ENCODE measurements around the gene FOXI3. TPM values are rescaled to one million over a fixed set of nuclear protein-coding genes. Genes with fewer than 3 reads are reported as not detected.

Gene FOXI3
- total and polyA plus RNA-seq, 9 of the 15 experiments (the other 6 are each of a cell fraction or from before 2014, with no cell fraction given) = not detected

DNA sequence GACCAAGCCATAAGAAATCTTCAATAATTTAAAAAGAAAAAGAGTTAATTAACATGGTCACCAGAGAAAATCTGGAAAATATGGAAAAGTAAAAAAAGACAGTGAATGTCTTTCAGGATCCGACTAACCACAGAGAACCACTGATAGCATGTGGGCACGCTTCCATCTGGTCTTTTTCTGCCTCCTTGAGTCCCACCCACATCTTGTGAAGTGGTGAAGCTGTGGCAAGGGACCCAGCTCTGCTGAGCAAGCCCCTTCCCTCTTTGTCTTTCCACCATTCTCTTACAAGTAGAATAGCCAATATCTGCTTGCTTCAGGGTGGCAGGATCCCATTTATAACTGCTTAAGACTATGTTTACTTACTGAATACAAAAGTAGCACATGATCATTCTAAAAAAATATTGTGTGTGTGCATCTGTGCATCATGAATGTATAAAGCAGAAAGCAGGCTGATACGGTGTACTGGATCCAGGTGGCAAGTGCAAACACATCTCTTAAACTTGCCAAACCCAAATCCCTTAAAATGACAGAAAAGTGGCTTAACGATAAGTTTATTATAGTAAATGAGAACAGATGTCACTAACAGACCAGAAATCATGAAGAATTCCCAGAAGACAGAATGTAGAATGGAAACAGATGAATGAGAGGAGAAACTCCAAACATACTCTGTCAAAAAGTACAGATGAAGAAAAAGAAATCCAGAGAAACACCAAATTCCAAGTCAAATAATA, 52.3 kb downstream of the FOXI3 start:
- H2AFZ ChIP-seq (ENCODE audit: low read depth, low read length) = no peak overlapping the region
- CTCF ChIA-PET (ENCODE audit: low intra/inter-chr PET ratio) = no interaction called here
- H3K9me1 ChIP-seq (ENCODE audit: control insufficient read depth, insufficient read depth, low read length) = no peaks in the 10 kb centered on the region
- BruUV-seq (replicated peaks) = no TSS peak
- no peak for DNase-seq (ENCODE audit: extremely low read depth in 1 of 4, low spot score in 3 of 4)
- no peak overlapping the region for H3K27ac ChIP-seq (ENCODE audit: extremely low read depth, low read depth, low read length)
- TF ChIP-seq, protein P1, sequence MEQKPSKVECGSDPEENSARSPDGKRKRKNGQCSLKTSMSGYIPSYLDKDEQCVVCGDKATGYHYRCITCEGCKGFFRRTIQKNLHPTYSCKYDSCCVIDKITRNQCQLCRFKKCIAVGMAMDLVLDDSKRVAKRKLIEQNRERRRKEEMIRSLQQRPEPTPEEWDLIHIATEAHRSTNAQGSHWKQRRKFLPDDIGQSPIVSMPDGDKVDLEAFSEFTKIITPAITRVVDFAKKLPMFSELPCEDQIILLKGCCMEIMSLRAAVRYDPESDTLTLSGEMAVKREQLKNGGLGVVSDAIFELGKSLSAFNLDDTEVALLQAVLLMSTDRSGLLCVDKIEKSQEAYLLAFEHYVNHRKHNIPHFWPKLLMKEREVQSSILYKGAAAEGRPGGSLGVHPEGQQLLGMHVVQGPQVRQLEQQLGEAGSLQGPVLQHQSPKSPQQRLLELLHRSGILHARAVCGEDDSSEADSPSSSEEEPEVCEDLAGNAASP (IDR thresholded peaks at IDR 0.05) = no peak
- TF ChIP-seq ZC3H4 (CRISPR knock-in tag; IDR thresholded peaks at IDR 0.05; ENCODE audit: borderline replicate concordance) (no peak), TFAM (CRISPR knock-in tag; conservative IDR thresholded peaks at IDR 0.05) (no peak), ETV5 (CRISPR knock-in tag; IDR thresholded peaks at IDR 0.05; ENCODE audit: low read depth) (no peak), PRMT5 (CRISPR knock-in tag; IDR thresholded peaks at IDR 0.05) (no peak), COPS2 (conservative IDR thresholded peaks at IDR 0.05) (no peak), SMARCA4 (IDR thresholded peaks at IDR 0.05) (no peak), TEAD2 (tag; IDR thresholded peaks at IDR 0.05) (no peak)
- TF ChIP-seq, protein P2, sequence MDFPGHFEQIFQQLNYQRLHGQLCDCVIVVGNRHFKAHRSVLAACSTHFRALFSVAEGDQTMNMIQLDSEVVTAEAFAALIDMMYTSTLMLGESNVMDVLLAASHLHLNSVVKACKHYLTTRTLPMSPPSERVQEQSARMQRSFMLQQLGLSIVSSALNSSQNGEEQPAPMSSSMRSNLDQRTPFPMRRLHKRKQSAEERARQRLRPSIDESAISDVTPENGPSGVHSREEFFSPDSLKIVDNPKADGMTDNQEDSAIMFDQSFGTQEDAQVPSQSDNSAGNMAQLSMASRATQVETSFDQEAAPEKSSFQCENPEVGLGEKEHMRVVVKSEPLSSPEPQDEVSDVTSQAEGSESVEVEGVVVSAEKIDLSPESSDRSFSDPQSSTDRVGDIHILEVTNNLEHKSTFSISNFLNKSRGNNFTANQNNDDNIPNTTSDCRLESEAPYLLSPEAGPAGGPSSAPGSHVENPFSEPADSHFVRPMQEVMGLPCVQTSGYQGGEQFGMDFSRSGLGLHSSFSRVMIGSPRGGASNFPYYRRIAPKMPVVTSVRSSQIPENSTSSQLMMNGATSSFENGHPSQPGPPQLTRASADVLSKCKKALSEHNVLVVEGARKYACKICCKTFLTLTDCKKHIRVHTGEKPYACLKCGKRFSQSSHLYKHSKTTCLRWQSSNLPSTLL (IDR thresholded peaks at IDR 0.05) = no peak
- TF ChIP-seq, protein P3, sequence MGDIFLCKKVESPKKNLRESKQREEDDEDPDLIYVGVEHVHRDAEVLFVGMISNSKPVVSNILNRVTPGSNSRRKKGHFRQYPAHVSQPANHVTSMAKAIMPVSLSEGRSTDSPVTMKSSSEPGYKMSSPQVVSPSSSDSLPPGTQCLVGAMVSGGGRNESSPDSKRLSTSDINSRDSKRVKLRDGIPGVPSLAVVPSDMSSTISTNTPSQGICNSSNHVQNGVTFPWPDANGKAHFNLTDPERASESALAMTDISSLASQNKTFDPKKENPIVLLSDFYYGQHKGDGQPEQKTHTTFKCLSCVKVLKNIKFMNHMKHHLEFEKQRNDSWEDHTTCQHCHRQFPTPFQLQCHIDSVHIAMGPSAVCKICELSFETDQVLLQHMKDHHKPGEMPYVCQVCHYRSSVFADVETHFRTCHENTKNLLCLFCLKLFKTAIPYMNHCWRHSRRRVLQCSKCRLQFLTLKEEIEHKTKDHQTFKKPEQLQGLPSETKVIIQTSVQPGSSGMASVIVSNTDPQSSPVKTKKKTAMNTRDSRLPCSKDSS (IDR thresholded peaks at IDR 0.05; ENCODE audit: low read depth, partially characterized antibody) = no peak
- TF ChIP-seq, protein P4, sequence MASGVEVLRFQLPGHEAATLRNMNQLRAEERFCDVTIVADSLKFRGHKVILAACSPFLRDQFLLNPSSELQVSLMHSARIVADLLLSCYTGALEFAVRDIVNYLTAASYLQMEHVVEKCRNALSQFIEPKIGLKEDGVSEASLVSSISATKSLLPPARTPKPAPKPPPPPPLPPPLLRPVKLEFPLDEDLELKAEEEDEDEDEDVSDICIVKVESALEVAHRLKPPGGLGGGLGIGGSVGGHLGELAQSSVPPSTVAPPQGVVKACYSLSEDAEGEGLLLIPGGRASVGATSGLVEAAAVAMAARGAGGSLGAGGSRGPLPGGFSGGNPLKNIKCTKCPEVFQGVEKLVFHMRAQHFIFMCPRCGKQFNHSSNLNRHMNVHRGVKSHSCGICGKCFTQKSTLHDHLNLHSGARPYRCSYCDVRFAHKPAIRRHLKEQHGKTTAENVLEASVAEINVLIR (CRISPR knock-in tag; IDR thresholded peaks at IDR 0.05) = no peak
- TF ChIP-seq, protein P5, sequence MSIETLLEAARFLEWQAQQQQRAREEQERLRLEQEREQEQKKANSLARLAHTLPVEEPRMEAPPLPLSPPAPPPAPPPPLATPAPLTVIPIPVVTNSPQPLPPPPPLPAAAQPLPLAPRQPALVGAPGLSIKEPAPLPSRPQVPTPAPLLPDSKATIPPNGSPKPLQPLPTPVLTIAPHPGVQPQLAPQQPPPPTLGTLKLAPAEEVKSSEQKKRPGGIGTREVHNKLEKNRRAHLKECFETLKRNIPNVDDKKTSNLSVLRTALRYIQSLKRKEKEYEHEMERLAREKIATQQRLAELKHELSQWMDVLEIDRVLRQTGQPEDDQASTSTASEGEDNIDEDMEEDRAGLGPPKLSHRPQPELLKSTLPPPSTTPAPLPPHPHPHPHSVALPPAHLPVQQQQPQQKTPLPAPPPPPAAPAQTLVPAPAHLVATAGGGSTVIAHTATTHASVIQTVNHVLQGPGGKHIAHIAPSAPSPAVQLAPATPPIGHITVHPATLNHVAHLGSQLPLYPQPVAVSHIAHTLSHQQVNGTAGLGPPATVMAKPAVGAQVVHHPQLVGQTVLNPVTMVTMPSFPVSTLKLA (conservative IDR thresholded peaks at IDR 0.05) = no peak
- H3K4me2 ChIP-seq (ENCODE audit: insufficient read depth, low read length) = no peak overlapping the region
- H3K79me2 ChIP-seq (ENCODE audit: control insufficient read depth, insufficient read depth, low read length) = no peaks in the 10 kb centered on the region
- no peak for ATAC-seq
- FAIRE-seq = no peak
- intact Hi-C loops (cut with micrococcal nuclease) (no loop called here), in situ Hi-C loops (cut with MboI) (no loop called here)
- no peaks in the 10 kb centered on the region for H3K36me3 ChIP-seq (ENCODE audit: control insufficient read depth, insufficient read depth, low read length)
- no peaks in the 10 kb centered on the region for H3K9me3 ChIP-seq (replicated peaks; ENCODE audit: control insufficient read depth, insufficient read depth, low read depth, low read length)
- H4K20me1 ChIP-seq (replicated peaks; ENCODE audit: control insufficient read depth, insufficient read depth, low read length) = no peaks in the 10 kb centered on the region
- 2% methylated on average over 4 of the region's 4 CpGs for WGBS (ENCODE audit: insufficient coverage, low coverage, missing lambda C conversion rate)
- no peak overlapping the region for H3K4me3 ChIP-seq
- H3K27me3 ChIP-seq (ENCODE audit: control insufficient read depth in 2 of 2, insufficient read depth in 2 of 2, low read length in 2 of 2) = peaks cover 8 to 9% of the 10 kb centered on the region in 2 experiments; a peak in 4 of 5 replicates
- no peak overlapping the region for H3K9ac ChIP-seq (ENCODE audit: insufficient read depth in 1 of 2, low read depth in 2 of 2, low read length in 2 of 2)
- no peaks in the 10 kb centered on the region for H3K4me1 ChIP-seq (replicated peaks in 1 of 2; ENCODE audit: control insufficient read depth in 2 of 2, insufficient read depth in 2 of 2, low read length in 2 of 2)
- POLR2A ChIA-PET = interaction anchor here (1.1 kb wide), 1 partner anchor 31 kb away, joined by 4 read pairs; no protein-coding TSS in a partner anchor
